Keratinocyte (primary cell): ENCODE results near the gene CHP1. TPM values are rescaled to one million over a fixed set of nuclear protein-coding genes. Genes with fewer than 3 reads are reported as not detected.

Source experiments
- DNase-seq: peaks from one replicate; pipeline ENCODE4 v3.0.0-alpha.2; 2011; ENCODE audit warnings: low read depth, missing footprints, low spot score
- FAIRE-seq: peaks from 2 replicates; lab custom pipeline; 2011; peaks lifted over from hg19 to GRCh38; lab: Jason Lieb, UNC
- H2AFZ ChIP-seq: 2 replicates; pipeline ENCODE4 v1.6.0; 2012; ENCODE audit warnings: low read length, control low read depth, inconsistent platforms; ENCODE audit not compliant: control insufficient read depth
- H3K27ac ChIP-seq: 2 replicates; pipeline ENCODE4 v1.5.1; 2011; ENCODE audit warnings: low read length; ENCODE audit not compliant: control insufficient read depth, insufficient read depth
- H3K27me3 ChIP-seq: 3 replicates; pipeline ENCODE4 v1.6.0; 2011; ENCODE audit warnings: low read length; ENCODE audit not compliant: control insufficient read depth, insufficient read depth; ENCODE audit errors: extremely low read depth
- H3K36me3 ChIP-seq, 2 experiments: 2 replicates in 1 of 2; 3 replicates in 1 of 2; pipeline ENCODE4 v1.5.1; 2011; ENCODE audit warnings: low read length in 2 of 2, mild to moderate bottlenecking in 1 of 2; ENCODE audit not compliant: control insufficient read depth in 2 of 2, insufficient read depth in 2 of 2; ENCODE audit errors: extremely low read depth in 1 of 2
- H3K4me1 ChIP-seq: 3 replicates; pipeline ENCODE4 v1.5.1; 2011; ENCODE audit warnings: low read length; ENCODE audit not compliant: control insufficient read depth, insufficient read depth; ENCODE audit errors: extremely low read depth
- H3K4me2 ChIP-seq: 3 replicates; pipeline ENCODE4 v1.6.0; 2011; ENCODE audit warnings: low read depth, low read length; ENCODE audit not compliant: control insufficient read depth, insufficient read depth; ENCODE audit errors: extremely low read depth
- H3K4me3 ChIP-seq, 3 experiments: fragments of 200-600 bp in 1 of 3; sonication (generic) in 1 of 3; 2 replicates in 2 of 3; 3 replicates in 1 of 3; pipeline ENCODE4 v1.5.1; 2011 to 2016; ENCODE audit warnings: low read length in 3 of 3, mild to moderate bottlenecking in 3 of 3, control low read depth in 2 of 3, inconsistent platforms in 1 of 3, low read depth in 1 of 3, mixed read lengths in 1 of 3, mixed run types in 1 of 3, moderate library complexity in 1 of 3; ENCODE audit not compliant: control insufficient read depth in 2 of 3, insufficient read depth in 2 of 3; ENCODE audit errors: extremely low read depth in 1 of 3
- H3K79me2 ChIP-seq: 2 replicates; pipeline ENCODE4 v1.6.0; 2012; ENCODE audit warnings: low read length; ENCODE audit not compliant: control insufficient read depth, insufficient read depth
- H3K9ac ChIP-seq: 3 replicates; pipeline ENCODE4 v1.6.0; 2011; ENCODE audit warnings: low read length; ENCODE audit not compliant: control insufficient read depth, insufficient read depth; ENCODE audit errors: extremely low read depth
- H3K9me1 ChIP-seq: 3 replicates; pipeline ENCODE4 v1.6.0; 2011; ENCODE audit warnings: low read length; ENCODE audit not compliant: control insufficient read depth, insufficient read depth; ENCODE audit errors: extremely low read depth
- H3K9me3 ChIP-seq: 2 replicates; pipeline ENCODE4 v1.5.1; 2012; ENCODE audit warnings: low read depth, low read length; ENCODE audit not compliant: control insufficient read depth
- H4K20me1 ChIP-seq: 3 replicates; pipeline ENCODE4 v1.6.0; 2011; ENCODE audit warnings: low read length; ENCODE audit not compliant: control insufficient read depth, insufficient read depth; ENCODE audit errors: extremely low read depth
- EZH2 ChIP-seq: IDR thresholded peaks from one replicate; pipeline ENCODE4 v1.6.1; 2012; ENCODE audit warnings: inconsistent platforms, mild to moderate bottlenecking, low read length, moderate library complexity
- dilution Hi-C: fragments of 300-500 bp; cut with MboI; formaldehyde crosslinking; loops from one replicate; pipeline ENCODE4 v1.7.0; 2020; ENCODE audit warnings: low sequenced_read_pairs; ENCODE audit not compliant: extremely low pct_ligation_motif_present
- polyA plus RNA-seq, 5 experiments: library from polyadenylated mRNA; depleted of rRNA in 3 of 5; stranded (reverse) in 3 of 5; stranded (forward) in 1 of 5; unstranded in 1 of 5; fragments of >200 nt; gene quantifications; 1 replicate in 1 of 5; 2 replicates in 3 of 5; 3 replicates in 1 of 5; pipeline versions ENCODE4 v1.2.1 to v1.2.3, GENCODE V29; 2011 to 2012; ENCODE audit warnings: missing spikeins in 2 of 5, low read depth in 1 of 5, low replicate concordance in 1 of 5
- TF ChIP-seq, protein P1 (sequence below), 3 experiments: IDR thresholded peaks in 1 of 3; conservative IDR thresholded peaks in 1 of 3; optimal IDR thresholded peaks in 1 of 3; 2 replicates in 2 of 3; 3 replicates in 1 of 3; pipeline versions ENCODE3 to v1.5.1; 2011; ENCODE audit warnings: low read length in 3 of 3, mild to moderate bottlenecking in 3 of 3, moderate library complexity in 2 of 3, control low read depth in 1 of 3, inconsistent platforms in 1 of 3; ENCODE audit not compliant: insufficient read depth in 2 of 3; ENCODE audit errors: extremely low read depth in 1 of 3

CHP1 gene
- polyA plus RNA-seq, 1 donor (not counting 4 experiments of a cell fraction or from before 2014, with no cell fraction given): 98.5 TPM

DNA sequence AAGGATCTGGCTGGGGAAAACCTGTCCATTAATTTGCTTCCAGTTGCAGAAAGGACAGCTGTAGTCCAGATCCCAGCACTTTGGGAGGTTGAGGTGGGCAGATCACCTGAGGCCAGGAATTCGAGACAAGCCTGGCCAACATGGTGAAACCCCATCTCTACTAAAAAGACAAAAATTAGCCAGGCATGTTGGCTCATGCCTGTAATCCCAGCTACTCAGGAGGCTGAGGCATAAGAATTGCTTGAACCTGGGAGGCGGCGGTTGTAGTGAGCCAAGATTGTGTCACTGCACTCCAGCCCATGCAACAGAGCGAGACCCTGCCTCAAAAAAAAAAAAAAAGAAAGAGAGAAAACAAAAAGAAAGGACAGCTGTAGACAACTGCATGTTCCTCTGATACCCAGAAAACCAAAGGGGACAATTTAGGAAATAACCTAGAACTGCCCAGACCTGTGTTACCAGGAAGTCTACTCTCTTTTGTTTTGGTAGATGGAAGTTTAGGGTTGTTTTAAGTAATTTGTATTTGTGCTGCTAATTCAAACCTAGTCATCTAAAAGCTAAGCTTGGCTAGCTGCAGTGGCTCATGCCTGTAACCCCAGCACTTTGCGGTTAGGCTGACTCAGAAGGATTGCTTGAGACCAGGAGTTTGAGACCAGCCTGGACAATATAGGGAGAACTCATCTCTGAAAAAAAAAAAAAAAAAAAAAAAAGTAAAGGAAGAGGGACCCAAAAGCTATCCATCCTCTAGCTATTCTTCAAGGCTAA lies 23.2 kb upstream of the CHP1 start:
- dilution Hi-C loops: no loop called here
- peak; percentile 80 for FAIRE-seq

DNA sequence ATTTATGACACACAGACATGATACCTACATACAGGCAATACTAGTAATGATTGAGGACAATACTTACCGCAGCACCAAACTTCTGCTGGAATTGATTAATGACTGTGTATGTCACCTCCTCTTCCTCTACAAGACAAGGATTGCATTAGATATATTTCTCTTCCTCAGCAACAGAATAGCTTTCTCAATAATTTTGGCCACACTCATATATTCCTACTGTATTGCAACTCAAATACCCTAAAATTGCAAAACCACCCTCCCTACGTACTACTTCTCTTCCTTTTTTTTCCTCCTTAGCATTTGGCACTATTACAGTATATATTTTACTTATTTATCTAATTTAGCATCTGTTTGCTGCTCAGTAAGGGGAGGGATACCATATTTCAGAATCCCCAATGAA lies 15.4 kb upstream of the CHP1 start:
- Histone ChIP-seq H3K9ac (no peak overlapping the region), H2AFZ (no peak overlapping the region), H3K9me3 (no peaks in the 10 kb centered on the region), H3K9me1 (no peaks in the 10 kb centered on the region), H3K27ac (no peak overlapping the region), H3K4me2 (no peak overlapping the region), H3K36me3 (no peaks in the 10 kb centered on the region), H3K27me3 (no peaks in the 10 kb centered on the region), H3K4me3 (no peak overlapping the region), H3K79me2 (no peaks in the 10 kb centered on the region), H3K4me1 (peaks cover 5% of the 10 kb centered on the region), H4K20me1 (no peaks in the 10 kb centered on the region)
- DNase-seq (no peak), FAIRE-seq (no peak)
- TF ChIP-seq EZH2: no peak
- TF ChIP-seq, protein P1, sequence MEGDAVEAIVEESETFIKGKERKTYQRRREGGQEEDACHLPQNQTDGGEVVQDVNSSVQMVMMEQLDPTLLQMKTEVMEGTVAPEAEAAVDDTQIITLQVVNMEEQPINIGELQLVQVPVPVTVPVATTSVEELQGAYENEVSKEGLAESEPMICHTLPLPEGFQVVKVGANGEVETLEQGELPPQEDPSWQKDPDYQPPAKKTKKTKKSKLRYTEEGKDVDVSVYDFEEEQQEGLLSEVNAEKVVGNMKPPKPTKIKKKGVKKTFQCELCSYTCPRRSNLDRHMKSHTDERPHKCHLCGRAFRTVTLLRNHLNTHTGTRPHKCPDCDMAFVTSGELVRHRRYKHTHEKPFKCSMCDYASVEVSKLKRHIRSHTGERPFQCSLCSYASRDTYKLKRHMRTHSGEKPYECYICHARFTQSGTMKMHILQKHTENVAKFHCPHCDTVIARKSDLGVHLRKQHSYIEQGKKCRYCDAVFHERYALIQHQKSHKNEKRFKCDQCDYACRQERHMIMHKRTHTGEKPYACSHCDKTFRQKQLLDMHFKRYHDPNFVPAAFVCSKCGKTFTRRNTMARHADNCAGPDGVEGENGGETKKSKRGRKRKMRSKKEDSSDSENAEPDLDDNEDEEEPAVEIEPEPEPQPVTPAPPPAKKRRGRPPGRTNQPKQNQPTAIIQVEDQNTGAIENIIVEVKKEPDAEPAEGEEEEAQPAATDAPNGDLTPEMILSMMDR (optimal IDR thresholded peaks at IDR 0.05 in 1 of 3, IDR thresholded peaks at IDR 0.05 in 1 of 3, conservative IDR thresholded peaks at IDR 0.05 in 1 of 3; ENCODE audit: extremely low read depth in 1 of 3, insufficient read depth in 2 of 3, low read length in 3 of 3): no peak
- dilution Hi-C loops: no loop called here

More for the DNA sequence above, 23.2 kb upstream of the CHP1 start:
- peak overlapping the region in 2 of 3 experiments; percentile 19 to 46 for H3K4me3 ChIP-seq
- H3K27ac ChIP-seq: peak overlapping the region; percentile 81
- H3K4me2 ChIP-seq: peak overlapping the region; percentile 80
- no peak for TF ChIP-seq EZH2
- TF ChIP-seq, protein P1 (optimal IDR thresholded peaks at IDR 0.05 in 1 of 3, IDR thresholded peaks at IDR 0.05 in 1 of 3, conservative IDR thresholded peaks at IDR 0.05 in 1 of 3; ENCODE audit: extremely low read depth in 1 of 3, insufficient read depth in 2 of 3, low read length in 3 of 3): no peak
- no peaks in the 10 kb centered on the region for H4K20me1 ChIP-seq
- peak overlapping the region; percentile 56 for H2AFZ ChIP-seq
- no peaks in the 10 kb centered on the region for H3K9me1 ChIP-seq
- H3K79me2 ChIP-seq: no peaks in the 10 kb centered on the region
- H3K9me3 ChIP-seq: no peaks in the 10 kb centered on the region
- H3K9ac ChIP-seq: peak overlapping the region; percentile 62
- peak; percentile 62 for DNase-seq
- no peaks in the 10 kb centered on the region for H3K36me3 ChIP-seq
- peaks cover 17% of the 10 kb centered on the region for H3K4me1 ChIP-seq
- H3K27me3 ChIP-seq: no peaks in the 10 kb centered on the region
